ENCODE measurements around the gene KRTAP4-3. TPM values are rescaled to one million over a fixed set of nuclear protein-coding genes. Genes with fewer than 3 reads are reported as not detected.

Gene KRTAP4-3
- total RNA-seq, 1 experiment from 2014 or later = not detected

DNA sequence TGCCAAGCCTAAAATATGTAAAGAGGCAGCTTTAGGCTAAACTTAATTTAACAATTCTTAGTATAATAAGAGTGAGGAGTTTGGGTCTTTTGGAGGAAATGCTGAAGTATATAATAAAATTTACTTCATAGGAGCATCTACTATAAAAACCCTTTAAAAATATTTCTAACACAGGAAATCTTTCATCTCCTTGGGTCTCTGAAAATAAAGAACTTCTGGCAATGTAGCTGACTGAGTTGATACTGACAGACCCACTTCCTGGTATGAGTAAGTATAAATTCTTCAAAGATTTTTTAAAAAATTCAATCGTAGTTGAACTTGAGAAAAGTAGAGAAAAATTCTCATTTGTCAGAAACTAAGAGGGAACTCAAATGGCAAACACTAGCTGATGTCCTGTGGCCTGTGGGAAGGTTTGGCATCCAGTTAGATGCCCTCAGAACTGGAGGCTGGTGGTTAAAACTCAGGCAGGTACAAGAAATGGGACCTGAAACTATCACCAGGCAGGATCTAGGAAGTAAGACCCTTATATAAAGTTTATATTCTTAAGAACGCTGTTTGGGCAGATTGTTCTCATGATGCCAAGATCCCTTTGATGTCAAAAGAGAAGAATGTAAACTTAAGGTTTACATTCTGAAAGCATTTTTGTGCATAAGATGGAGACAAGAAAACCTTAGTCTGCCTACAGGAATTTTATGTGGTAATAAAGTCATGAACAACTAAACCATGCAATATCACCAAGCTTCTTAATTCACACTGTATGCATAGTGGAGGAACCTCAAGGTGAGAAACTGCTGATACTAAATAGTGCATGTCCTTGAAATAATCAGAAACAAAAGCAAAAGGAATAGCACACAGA lies 33.9 kb downstream of the KRTAP4-3 start:
- DNase-seq (ENCODE audit: low spot score) = no peak
- ChIA-PET POLR2A (no interaction called here), CTCF (no interaction called here)
- Mint-ChIP-seq H3K4me3 (no peak overlapping the region), H3K36me3 (no peaks in the 10 kb centered on the region), H3K4me1 (no peaks in the 10 kb centered on the region), H3K27ac (no peak overlapping the region), H3K9me3 (peaks cover 15% of the 10 kb centered on the region), H3K27me3 (ENCODE audit: low read depth) (no peaks in the 10 kb centered on the region)
- TF ChIP-seq ZNF138 (CRISPR knock-in tag; conservative IDR thresholded peaks at IDR 0.05) (no peak), SP1 (CRISPR knock-in tag; conservative IDR thresholded peaks at IDR 0.05) (no peak), NFYB (CRISPR knock-in tag; conservative IDR thresholded peaks at IDR 0.05; ENCODE audit: low read depth) (no peak), ZNF232 (CRISPR knock-in tag; IDR thresholded peaks at IDR 0.05) (no peak), FOXJ3 (CRISPR knock-in tag; IDR thresholded peaks at IDR 0.05; ENCODE audit: borderline replicate concordance) (no peak), ZNF121 (CRISPR knock-in tag; IDR thresholded peaks at IDR 0.05) (no peak), IRF2 (CRISPR knock-in tag; IDR thresholded peaks at IDR 0.05; ENCODE audit: borderline replicate concordance, low read depth) (no peak), JUN (CRISPR knock-in tag; IDR thresholded peaks at IDR 0.05) (no peak), CBFB (CRISPR knock-in tag; IDR thresholded peaks at IDR 0.05; ENCODE audit: low read depth) (no peak), NFE2L1 (CRISPR knock-in tag; IDR thresholded peaks at IDR 0.05) (no peak)
- TF ChIP-seq, protein P1, sequence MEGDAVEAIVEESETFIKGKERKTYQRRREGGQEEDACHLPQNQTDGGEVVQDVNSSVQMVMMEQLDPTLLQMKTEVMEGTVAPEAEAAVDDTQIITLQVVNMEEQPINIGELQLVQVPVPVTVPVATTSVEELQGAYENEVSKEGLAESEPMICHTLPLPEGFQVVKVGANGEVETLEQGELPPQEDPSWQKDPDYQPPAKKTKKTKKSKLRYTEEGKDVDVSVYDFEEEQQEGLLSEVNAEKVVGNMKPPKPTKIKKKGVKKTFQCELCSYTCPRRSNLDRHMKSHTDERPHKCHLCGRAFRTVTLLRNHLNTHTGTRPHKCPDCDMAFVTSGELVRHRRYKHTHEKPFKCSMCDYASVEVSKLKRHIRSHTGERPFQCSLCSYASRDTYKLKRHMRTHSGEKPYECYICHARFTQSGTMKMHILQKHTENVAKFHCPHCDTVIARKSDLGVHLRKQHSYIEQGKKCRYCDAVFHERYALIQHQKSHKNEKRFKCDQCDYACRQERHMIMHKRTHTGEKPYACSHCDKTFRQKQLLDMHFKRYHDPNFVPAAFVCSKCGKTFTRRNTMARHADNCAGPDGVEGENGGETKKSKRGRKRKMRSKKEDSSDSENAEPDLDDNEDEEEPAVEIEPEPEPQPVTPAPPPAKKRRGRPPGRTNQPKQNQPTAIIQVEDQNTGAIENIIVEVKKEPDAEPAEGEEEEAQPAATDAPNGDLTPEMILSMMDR (IDR thresholded peaks at IDR 0.05) = no peak
- TF ChIP-seq, protein P2, sequence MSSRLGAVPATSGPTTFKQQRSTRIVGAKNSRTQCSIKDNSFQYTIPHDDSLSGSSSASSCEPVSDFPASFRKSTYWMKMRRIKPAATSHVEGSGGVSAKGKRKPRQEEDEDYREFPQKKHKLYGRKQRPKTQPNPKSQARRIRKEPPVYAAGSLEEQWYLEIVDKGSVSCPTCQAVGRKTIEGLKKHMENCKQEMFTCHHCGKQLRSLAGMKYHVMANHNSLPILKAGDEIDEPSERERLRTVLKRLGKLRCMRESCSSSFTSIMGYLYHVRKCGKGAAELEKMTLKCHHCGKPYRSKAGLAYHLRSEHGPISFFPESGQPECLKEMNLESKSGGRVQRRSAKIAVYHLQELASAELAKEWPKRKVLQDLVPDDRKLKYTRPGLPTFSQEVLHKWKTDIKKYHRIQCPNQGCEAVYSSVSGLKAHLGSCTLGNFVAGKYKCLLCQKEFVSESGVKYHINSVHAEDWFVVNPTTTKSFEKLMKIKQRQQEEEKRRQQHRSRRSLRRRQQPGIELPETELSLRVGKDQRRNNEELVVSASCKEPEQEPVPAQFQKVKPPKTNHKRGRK (CRISPR knock-in tag; IDR thresholded peaks at IDR 0.05; ENCODE audit: borderline replicate concordance) = no peak
- TF ChIP-seq, protein P3, sequence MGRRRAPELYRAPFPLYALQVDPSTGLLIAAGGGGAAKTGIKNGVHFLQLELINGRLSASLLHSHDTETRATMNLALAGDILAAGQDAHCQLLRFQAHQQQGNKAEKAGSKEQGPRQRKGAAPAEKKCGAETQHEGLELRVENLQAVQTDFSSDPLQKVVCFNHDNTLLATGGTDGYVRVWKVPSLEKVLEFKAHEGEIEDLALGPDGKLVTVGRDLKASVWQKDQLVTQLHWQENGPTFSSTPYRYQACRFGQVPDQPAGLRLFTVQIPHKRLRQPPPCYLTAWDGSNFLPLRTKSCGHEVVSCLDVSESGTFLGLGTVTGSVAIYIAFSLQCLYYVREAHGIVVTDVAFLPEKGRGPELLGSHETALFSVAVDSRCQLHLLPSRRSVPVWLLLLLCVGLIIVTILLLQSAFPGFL (CRISPR knock-in tag; IDR thresholded peaks at IDR 0.05; ENCODE audit: borderline replicate concordance) = no peak
- TF ChIP-seq, protein P4, sequence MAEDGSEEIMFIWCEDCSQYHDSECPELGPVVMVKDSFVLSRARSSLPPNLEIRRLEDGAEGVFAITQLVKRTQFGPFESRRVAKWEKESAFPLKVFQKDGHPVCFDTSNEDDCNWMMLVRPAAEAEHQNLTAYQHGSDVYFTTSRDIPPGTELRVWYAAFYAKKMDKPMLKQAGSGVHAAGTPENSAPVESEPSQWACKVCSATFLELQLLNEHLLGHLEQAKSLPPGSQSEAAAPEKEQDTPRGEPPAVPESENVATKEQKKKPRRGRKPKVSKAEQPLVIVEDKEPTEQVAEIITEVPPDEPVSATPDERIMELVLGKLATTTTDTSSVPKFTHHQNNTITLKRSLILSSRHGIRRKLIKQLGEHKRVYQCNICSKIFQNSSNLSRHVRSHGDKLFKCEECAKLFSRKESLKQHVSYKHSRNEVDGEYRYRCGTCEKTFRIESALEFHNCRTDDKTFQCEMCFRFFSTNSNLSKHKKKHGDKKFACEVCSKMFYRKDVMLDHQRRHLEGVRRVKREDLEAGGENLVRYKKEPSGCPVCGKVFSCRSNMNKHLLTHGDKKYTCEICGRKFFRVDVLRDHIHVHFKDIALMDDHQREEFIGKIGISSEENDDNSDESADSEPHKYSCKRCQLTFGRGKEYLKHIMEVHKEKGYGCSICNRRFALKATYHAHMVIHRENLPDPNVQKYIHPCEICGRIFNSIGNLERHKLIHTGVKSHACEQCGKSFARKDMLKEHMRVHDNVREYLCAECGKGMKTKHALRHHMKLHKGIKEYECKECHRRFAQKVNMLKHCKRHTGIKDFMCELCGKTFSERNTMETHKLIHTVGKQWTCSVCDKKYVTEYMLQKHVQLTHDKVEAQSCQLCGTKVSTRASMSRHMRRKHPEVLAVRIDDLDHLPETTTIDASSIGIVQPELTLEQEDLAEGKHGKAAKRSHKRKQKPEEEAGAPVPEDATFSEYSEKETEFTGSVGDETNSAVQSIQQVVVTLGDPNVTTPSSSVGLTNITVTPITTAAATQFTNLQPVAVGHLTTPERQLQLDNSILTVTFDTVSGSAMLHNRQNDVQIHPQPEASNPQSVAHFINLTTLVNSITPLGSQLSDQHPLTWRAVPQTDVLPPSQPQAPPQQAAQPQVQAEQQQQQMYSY (CRISPR knock-in tag; IDR thresholded peaks at IDR 0.05) = no peak
- no peak for ATAC-seq

DNA sequence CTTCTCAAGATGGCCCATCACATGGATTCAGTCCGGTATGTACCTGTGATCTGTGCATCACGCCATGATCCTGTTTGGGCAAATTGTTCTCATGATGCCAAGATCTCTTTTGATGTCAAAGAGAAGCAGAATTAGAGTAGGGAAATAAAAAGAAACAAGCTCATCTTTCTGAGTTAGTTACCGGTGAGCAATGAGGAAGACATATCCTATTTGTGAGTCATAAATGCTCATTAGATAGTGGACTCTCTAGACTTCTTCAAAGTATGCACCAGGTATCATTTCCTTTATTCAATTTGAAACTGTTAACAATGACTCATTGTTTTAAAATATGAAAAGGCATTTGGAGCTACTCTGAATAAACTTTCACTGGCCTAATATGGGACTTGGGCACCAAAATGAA lies 36.0 kb downstream of the KRTAP4-3 start:
- Mint-ChIP-seq H3K4me3 (no peak overlapping the region), H3K4me1 (no peaks in the 10 kb centered on the region), H3K27me3 (ENCODE audit: low read depth) (no peaks in the 10 kb centered on the region), H3K9me3 (peaks cover 2% of the 10 kb centered on the region; the same call in 1 of the 2 replicates), H3K36me3 (no peaks in the 10 kb centered on the region), H3K27ac (no peak overlapping the region)
- CTCF ChIA-PET = no interaction called here
- DNase-seq (ENCODE audit: low spot score) (no peak), ATAC-seq (no peak)
- POLR2A ChIA-PET = no interaction called here
- TF ChIP-seq RORB (CRISPR knock-in tag; IDR thresholded peaks at IDR 0.05) (no peak), SMAD4 (CRISPR knock-in tag; IDR thresholded peaks at IDR 0.05) (no peak), ZNF416 (CRISPR knock-in tag; IDR thresholded peaks at IDR 0.05) (no peak), ZNF263 (CRISPR knock-in tag; IDR thresholded peaks at IDR 0.05; ENCODE audit: low read depth) (no peak), SOX15 (CRISPR knock-in tag; IDR thresholded peaks at IDR 0.05) (no peak), TCF7 (CRISPR knock-in tag; IDR thresholded peaks at IDR 0.05; ENCODE audit: low read depth) (no peak), NR1H2 (CRISPR knock-in tag; IDR thresholded peaks at IDR 0.05) (no peak)
- TF ChIP-seq, protein P5, sequence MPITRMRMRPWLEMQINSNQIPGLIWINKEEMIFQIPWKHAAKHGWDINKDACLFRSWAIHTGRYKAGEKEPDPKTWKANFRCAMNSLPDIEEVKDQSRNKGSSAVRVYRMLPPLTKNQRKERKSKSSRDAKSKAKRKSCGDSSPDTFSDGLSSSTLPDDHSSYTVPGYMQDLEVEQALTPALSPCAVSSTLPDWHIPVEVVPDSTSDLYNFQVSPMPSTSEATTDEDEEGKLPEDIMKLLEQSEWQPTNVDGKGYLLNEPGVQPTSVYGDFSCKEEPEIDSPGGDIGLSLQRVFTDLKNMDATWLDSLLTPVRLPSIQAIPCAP (CRISPR knock-in tag; IDR thresholded peaks at IDR 0.05) = no peak
- TF ChIP-seq, protein P6, sequence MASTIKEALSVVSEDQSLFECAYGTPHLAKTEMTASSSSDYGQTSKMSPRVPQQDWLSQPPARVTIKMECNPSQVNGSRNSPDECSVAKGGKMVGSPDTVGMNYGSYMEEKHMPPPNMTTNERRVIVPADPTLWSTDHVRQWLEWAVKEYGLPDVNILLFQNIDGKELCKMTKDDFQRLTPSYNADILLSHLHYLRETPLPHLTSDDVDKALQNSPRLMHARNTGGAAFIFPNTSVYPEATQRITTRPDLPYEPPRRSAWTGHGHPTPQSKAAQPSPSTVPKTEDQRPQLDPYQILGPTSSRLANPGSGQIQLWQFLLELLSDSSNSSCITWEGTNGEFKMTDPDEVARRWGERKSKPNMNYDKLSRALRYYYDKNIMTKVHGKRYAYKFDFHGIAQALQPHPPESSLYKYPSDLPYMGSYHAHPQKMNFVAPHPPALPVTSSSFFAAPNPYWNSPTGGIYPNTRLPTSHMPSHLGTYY (CRISPR knock-in tag; IDR thresholded peaks at IDR 0.05) = no peak
- TF ChIP-seq, protein P7, sequence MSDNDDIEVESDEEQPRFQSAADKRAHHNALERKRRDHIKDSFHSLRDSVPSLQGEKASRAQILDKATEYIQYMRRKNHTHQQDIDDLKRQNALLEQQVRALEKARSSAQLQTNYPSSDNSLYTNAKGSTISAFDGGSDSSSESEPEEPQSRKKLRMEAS (CRISPR knock-in tag; IDR thresholded peaks at IDR 0.05) = no peak
- TF ChIP-seq, protein P3 (CRISPR knock-in tag; IDR thresholded peaks at IDR 0.05; ENCODE audit: borderline replicate concordance) = no peak

Data from WTC11 (cell line).